ENCODE results near the gene RYR2. TPM values are rescaled to one million over a fixed set of nuclear protein-coding genes. Genes with fewer than 3 reads are reported as not detected.

The RYR2 gene
- total RNA-seq, 1 experiment from 2014 or later, result 0.03 TPM

- in situ Hi-C loops (cut with HindIII; ENCODE audit: low pct_unique_long_range_greater_than_20kb, low sequenced_read_pairs), result no loop called here
- no peaks in the 10 kb centered on the region for H3K36me3 ChIP-seq (ENCODE audit: control insufficient read depth, insufficient read depth, low read length)
- no peaks in the 10 kb centered on the region for H3K27me3 ChIP-seq (ENCODE audit: control insufficient read depth, insufficient read depth, low read length)
- no peak overlapping the region for H3K4me3 ChIP-seq (ENCODE audit: low read depth in 2 of 2, low read length in 2 of 2)
- POLR2A ChIA-PET, result no interaction called here
- intact Hi-C loops (cut with micrococcal nuclease; ENCODE audit: unreplicated experiment), result no loop called here
- DNase-seq (ENCODE audit: low read depth, low spot score) (no peak), ATAC-seq (no peak)
- H3K9me3 ChIP-seq (ENCODE audit: control insufficient read depth, insufficient read depth, low read depth, low read length), result no peaks in the 10 kb centered on the region
- no peak for TF ChIP-seq TCF7L2 (IDR thresholded peaks at IDR 0.05; ENCODE audit: low read depth, low read length)
- TF ChIP-seq SIN3A (IDR thresholded peaks at IDR 0.05; ENCODE audit: borderline replicate concordance, insufficient read depth, low read depth, low read length), result no peak
- TF ChIP-seq REST (IDR thresholded peaks at IDR 0.05; ENCODE audit: insufficient read depth in 1 of 2, low read depth in 2 of 2, low read length in 1 of 2), result no peak
- TF ChIP-seq CTCF (IDR thresholded peaks at IDR 0.05), result no peak
- TF ChIP-seq POLR2AphosphoS5 (IDR thresholded peaks at IDR 0.05; ENCODE audit: low read depth, low read length), result no peak
- CTCF ChIA-PET, result no interaction called here
- H3K27ac ChIP-seq (ENCODE audit: low read length), result no peak overlapping the region
- BruUV-seq (replicated peaks), result no TSS peak
- H3K4me1 ChIP-seq (ENCODE audit: control insufficient read depth, insufficient read depth, low read length), result no peaks in the 10 kb centered on the region
Measured at GRCh38 chr1:237578540-237578939, 536.6 kb downstream of the RYR2 start.

GRCh38 chr1:237580726-237581125 lies 538.7 kb downstream of the RYR2 start:
- TF ChIP-seq TCF7L2 (IDR thresholded peaks at IDR 0.05; ENCODE audit: low read depth, low read length) (no peak), POLR2AphosphoS5 (IDR thresholded peaks at IDR 0.05; ENCODE audit: low read depth, low read length) (no peak), SIN3A (IDR thresholded peaks at IDR 0.05; ENCODE audit: borderline replicate concordance, insufficient read depth, low read depth, low read length) (no peak), CTCF (IDR thresholded peaks at IDR 0.05) (no peak), REST (IDR thresholded peaks at IDR 0.05; ENCODE audit: insufficient read depth in 1 of 2, low read depth in 2 of 2, low read length in 1 of 2) (no peak)
- POLR2A ChIA-PET, result no interaction called here
- intact Hi-C loops (cut with micrococcal nuclease; ENCODE audit: unreplicated experiment) (no loop called here), in situ Hi-C loops (cut with HindIII; ENCODE audit: low pct_unique_long_range_greater_than_20kb, low sequenced_read_pairs) (no loop called here)
- Histone ChIP-seq H3K27ac (ENCODE audit: low read length) (no peak overlapping the region), H3K36me3 (ENCODE audit: control insufficient read depth, insufficient read depth, low read length) (no peaks in the 10 kb centered on the region), H3K4me1 (ENCODE audit: control insufficient read depth, insufficient read depth, low read length) (no peaks in the 10 kb centered on the region), H3K4me3 (ENCODE audit: low read depth in 2 of 2, low read length in 2 of 2) (no peak overlapping the region), H3K9me3 (ENCODE audit: control insufficient read depth, insufficient read depth, low read depth, low read length) (no peaks in the 10 kb centered on the region), H3K27me3 (ENCODE audit: control insufficient read depth, insufficient read depth, low read length) (no peaks in the 10 kb centered on the region)
- BruUV-seq (replicated peaks), result no TSS peak
- CTCF ChIA-PET, result no interaction called here
- DNase-seq (ENCODE audit: low read depth, low spot score) (no peak), ATAC-seq (no peak)

Measured in Panc1 (cell line).